Activated CD8-positive, alpha-beta memory T cell treated with anti-CD3 and anti-CD28 coated beads, Interleukin-2, amount 50 U/mL, for 4 hours (primary cell): Measurements from ENCODE around the gene RNF138.
"Not testable (repeated sequence)": the region's sequence is repeated elsewhere in the genome, so short reads cannot be mapped to it uniquely, and the experiment has no call there.

ENCODE experiments used
- DNase-seq: peaks from one replicate; pipeline ENCODE4 v3.0.0-alpha.2; 2020

Gene RNF138

DNA sequence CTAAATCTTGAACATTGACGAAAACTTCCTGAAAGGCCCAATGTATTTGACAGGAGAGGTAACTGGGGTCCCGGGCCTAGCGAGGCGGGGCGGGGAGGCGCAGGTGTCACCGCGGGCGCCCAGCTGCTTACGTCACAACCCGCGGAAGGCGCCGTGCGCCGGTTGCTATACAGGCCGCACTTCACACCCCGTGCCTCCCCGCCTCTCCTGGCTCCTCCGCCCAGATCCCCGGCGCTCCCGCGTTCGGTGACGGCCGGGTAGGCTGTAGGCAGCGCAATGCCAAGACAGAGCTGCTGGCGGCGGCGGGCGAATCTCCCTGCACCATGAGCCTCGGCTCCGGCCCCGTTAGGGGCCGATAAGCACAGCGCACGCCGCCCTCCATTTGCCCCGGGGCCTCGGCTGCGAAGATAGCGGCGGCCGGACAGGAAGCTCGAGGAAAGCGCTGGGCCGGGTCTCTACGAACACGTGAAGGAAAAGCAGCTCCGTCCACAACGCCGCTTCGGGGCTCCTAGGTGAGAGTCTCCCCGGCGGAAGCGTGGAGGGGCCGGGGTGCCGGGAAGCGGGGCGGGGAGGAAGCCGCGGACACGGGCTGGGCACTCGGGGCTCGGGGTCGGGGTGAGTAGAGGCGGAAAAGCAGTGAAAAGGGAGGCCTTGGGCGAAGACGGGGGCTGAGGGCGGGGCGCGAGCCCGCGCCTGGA is at the start of gene RNF138:
Gene RNF138, plus strand, starts transcription at position 151 of the 698 bp plus-strand sequence. CDS start 903 bp downstream, outside the sequence.
- peak; percentile 88 for DNase-seq

- DNase-seq, result no peak
Observed at GRCh38 chr18:32042337-32042736, 49.3 kb upstream of the RNF138 start.

DNA sequence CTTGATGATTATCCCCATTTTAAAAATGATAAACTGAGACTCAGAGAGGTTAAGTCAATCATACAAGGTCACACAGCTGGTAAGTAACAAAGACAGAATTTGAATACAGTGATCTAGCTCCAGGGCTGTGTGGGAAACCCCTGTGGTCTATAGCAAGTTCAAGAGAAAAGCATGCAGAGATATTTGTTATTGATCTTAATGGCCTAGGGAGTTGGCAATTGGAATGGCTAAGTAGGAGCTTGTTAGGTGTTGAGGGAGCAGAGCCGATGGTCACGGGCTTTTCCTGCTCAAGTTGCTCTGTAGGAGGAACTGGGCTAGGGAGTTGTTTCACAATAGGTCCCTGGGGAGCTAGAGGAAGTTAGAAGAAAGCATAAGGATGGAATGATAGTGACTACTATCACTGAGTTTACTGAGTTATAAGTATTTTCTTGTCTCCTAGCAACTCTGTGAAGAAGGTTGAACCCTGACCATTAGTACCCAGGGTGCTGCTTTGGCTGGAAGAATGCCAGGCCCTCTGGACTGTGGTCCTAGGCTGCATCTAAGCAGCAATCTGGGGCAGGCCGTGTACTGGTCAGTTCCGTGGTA is 43.1 kb upstream of the RNF138 start:
- DNase-seq, result no peak

DNA sequence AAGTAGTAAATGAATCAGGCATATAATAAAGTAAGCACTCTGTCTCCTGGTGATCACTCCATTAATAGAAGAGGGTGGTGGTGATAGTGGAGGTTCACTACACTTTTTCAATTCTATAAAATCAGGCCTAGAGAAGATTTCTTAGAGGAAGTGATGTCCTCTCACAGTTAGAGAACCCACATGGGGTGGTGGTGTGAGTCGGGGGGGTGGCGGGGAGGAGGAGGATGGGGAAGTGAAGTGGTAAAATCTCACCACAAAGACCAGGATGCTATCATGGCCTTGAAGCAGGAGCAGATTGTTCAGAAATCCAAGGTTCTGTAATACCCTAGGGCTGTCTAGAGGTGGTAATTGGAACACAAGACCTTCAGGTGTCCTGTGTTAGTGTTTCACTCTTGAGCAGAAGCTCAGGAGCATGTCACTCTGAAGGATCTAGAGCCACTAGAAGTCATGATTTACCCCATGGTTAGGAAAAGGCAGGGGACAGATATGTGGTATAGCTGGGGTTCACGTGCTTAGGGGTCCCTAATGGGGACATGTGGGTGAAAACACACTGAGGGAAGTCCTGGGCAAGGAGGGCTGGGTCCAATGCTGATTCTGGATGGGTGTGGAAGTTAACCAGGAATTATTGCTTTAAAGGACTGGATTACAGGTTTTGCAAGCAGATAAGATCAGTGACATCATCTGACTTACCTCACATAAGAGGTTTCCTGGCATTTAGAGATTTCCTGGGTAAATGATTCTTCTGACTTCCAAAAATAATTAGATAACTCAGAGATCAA is 42.1 kb upstream of the RNF138 start:
- DNase-seq, result peak; percentile 29

DNA sequence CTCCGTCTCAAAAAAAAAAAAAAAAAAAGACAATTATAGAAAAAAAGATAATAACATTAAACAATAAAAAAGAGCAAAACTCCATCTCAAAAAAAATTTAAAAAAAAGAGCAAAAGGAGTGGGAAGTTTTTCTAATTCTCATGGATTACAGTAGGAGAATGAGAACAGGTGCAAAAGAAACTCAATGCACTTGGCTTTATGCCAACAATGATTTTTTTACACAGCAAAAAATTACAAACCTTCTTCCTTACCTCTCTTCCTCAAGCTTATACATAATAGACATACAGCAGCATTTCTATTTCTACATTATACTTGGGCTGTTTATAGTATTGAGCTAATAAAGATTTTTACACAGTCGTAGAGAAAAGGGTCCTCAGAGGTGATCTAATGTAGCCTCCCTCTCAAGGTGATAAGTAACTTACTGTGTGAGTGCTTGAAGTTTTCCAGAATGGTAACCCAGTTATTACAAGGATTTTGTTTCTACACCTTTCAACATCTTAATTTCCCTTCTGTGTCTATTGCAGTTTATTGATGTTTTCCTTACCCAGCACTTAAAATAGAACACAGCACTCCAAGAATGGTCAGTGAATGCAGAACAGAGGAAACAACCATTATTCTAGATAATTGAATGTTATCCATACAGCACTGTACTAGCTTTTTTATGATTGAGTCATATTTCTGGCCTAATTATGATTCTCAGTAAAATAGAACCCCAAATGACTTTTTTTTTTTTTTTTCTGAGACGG is 34.9 kb upstream of the RNF138 start:
- no peak for DNase-seq

- DNase-seq, result no peak
Observed at GRCh38 chr18:32057624-32058165, 34.0 kb upstream of the RNF138 start.

GRCh38 chr18:32060026-32060425 is 31.6 kb upstream of the RNF138 start:
- no peak for DNase-seq

DNA sequence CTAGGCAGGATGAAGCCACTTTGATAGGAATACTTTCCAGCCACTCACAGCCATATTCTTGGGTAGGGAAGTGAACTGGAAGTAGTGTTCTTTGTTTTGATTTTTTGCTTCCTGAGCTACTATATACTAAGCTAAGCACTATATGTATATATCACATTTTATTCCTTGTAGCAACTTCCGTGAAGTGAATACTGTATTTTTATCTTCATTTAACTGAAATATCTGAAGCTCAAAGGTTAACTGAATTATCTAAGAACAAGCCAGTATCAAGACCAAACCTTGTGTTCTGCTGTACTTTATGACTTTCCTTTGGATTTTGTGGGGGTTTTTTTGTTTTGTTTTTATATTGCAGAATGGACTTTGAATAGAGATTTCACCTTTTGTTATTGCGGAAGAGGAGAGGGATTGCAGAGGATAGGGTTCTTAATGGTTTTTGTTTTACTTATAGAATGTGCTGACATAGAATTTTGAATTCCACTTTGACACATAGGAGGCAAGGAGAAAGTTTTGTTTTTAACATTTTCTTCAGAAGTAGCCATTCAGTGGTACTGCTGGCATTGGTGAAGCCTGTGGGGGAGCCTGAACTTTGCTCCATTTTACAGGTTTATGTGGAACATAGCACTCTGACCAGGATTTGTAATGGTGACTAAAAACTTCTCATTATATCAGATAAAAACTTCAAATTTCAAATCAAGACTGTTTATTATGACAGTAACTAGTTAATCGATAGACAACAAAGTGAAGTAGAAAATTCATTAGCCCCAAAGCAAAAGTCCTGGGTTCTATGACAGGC is 24.1 kb upstream of the RNF138 start:
- no peak for DNase-seq

DNA sequence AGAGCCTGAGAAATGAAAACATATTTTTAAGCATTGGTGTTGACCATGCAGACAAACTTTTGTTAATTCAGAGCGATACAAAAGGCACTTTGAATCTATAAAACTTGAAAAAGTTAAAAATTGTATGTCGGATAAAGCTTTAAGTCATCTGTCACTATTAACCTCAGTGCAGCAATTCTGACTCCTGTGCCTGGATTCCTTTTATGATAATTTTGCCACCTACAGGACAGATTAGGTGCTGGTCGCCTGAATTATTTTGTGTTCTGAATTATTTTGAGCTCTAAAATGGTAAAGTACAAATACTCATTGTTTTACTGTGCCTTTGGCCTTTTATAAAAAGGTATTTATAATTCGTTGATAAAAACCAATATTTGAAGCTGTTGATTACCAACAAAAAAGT is 19.4 kb upstream of the RNF138 start:
- DNase-seq, result no peak

DNA sequence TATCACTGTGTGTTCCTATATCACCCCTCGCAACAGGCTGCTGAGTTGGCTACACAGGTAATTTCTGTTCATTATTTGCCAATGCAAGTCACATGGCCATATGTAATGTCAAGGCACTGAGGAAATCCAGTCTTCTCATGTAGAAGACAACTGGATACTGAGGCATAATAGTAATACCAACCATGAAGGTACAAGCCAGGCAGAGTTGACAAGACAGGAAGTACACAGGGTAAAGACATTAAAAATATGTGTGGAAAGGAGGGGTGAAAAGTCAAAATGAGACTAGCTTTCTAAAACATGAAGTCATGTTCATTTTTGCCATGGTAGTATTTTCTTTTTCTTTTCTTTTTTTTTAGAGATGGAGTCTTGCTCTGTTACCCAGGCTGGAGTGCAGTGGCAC is 17.5 kb upstream of the RNF138 start:
- DNase-seq, result no peak

DNA sequence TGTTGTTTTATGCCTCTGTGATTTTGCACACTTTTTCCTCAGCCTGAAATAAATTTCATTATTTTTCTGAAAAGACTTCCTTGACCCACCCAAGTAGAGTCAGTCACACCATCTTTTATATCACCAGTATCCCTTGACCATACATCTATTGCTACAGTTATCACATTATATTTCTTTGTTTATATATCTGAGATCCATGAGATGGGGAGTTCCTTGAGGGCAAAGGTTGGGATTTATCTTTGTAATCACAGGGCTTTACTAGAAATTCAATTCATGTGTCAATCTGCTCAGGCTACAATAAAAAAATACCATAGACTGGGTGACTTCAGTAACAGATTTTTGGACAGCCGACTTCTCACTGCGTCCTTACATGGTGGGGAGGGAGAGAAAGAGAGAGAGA is 12.8 kb upstream of the RNF138 start:
- no peak for DNase-seq

DNA sequence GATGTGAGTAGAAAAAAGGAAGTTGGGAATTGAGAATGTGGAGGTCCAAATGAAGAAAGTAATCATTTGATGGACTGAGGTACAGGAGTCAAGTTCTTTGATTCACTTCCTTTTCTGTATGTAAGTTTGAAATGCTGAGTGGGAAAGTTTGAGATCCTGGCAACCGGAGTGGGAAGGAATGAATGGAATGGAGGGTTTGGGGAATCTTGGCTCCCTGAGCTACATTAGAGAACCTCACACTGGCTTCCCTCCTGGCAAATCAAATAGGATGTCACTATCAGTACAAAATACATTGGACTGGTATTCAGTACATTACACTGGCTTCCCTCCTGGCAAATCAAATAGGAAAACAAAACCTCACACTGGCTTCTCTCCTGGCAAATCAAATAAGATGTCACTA is 9.8 kb upstream of the RNF138 start:
- DNase-seq, result no peak

- no peak for DNase-seq
Observed at GRCh38 chr18:32083781-32084180, 7.9 kb upstream of the RNF138 start.

DNA sequence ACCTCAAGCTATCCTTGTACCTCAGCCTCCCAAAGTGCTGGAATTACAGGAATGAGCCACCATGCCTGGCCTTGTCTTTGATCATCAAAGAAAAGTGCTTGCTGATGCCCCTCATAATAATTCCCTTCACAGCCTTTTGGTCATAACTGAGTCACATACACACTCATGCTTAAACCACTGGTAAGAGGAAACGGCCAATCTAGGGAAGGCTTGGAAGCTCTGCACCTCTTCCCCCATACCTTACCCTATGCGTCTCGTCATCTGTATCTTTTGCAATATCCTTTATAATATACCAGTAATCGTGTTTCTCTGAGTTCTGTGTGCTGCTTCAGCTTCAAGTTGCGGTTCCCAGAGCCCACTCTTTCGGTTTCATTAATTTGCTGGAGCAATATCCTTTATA is 4.8 kb upstream of the RNF138 start:
- DNase-seq, result no peak

- DNase-seq, result not testable (repeated sequence)
Observed at GRCh38 chr18:32090831-32091230, 843 bp upstream of the RNF138 start.

- no peak for DNase-seq
Observed at GRCh38 chr18:32091325-32091723, 350 bp upstream of the RNF138 start.

DNA sequence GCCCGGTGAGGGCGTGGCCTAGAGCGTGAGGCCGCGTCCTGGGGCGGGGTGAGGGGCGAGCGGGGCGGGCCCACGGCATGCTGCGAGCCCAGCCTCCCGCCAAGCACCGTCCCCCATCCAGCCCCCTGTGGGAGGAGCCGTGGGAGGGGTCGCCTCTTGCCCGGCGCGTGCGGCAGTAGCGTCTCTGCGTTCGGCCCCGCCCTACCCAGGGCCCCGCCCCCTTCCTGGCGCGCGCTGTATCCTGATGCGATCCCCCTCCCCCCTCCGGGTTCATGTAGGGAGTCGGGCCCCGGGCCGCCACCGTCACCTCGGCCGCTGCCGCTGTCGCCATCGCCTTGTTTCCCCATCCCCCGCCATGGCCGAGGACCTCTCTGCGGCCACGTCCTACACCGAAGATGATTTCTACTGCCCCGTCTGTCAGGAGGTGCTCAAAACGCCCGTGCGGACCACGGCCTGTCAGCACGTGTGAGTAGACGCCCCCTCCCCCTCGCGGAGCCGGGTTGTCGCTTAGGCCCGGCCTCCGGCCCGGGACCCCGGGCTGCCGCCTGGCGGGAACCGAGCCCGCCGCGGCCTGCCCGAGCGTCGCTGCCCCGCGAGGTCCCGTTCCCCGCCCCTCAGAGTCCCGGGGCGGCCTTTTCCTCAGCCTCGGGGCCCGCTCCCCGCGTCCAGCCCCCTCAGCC is 888 bp downstream of the RNF138 start:
- DNase-seq, result peak; percentile 100

GRCh38 chr18:32093102-32093511 is 1.4 kb downstream of the RNF138 start:
- DNase-seq, result peak; percentile 24

- no peak for DNase-seq
Observed at GRCh38 chr18:32093523-32093922, 1.8 kb downstream of the RNF138 start.

- DNase-seq, result no peak
Observed at GRCh38 chr18:32095192-32095899, 3.7 kb downstream of the RNF138 start.

GRCh38 chr18:32095900-32096229 is 4.2 kb downstream of the RNF138 start:
- no peak for DNase-seq
